ENCODE measurements around the gene CPVL.
"Not testable (repeated sequence)": the region's sequence is repeated elsewhere in the genome, so short reads cannot be mapped to it uniquely, and the experiment has no call there.

Gene CPVL

GRCh38 chr7:29093091-29093490, 53.2 kb downstream of the CPVL start:
- DNase-seq (ENCODE audit: low read depth in 2 of 3, low spot score in 1 of 3), result not testable (repeated sequence)

DNA sequence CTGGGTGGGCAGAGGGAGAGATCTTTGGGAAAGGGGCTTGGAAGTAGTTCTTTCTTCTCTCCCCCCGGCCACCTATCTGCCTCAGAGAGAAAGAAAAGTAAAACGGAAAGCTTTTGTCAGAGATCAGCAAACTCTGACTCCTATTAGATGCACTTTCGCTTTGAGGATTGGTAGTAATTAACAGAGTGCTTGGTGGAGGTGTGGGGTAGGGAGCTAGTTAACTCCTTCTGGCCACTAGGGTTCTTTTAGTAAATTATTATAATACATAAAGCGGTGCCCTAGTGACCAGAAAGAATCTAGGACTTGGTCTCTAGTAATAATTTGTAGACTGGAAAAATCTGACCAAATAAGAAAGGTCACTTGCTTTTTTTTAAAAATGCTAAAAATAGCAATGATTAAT, 54.6 kb downstream of the CPVL start:
- DNase-seq (ENCODE audit: low read depth in 2 of 3, low spot score in 1 of 3), result peak in 1 of 3 donors; percentile 6

DNA sequence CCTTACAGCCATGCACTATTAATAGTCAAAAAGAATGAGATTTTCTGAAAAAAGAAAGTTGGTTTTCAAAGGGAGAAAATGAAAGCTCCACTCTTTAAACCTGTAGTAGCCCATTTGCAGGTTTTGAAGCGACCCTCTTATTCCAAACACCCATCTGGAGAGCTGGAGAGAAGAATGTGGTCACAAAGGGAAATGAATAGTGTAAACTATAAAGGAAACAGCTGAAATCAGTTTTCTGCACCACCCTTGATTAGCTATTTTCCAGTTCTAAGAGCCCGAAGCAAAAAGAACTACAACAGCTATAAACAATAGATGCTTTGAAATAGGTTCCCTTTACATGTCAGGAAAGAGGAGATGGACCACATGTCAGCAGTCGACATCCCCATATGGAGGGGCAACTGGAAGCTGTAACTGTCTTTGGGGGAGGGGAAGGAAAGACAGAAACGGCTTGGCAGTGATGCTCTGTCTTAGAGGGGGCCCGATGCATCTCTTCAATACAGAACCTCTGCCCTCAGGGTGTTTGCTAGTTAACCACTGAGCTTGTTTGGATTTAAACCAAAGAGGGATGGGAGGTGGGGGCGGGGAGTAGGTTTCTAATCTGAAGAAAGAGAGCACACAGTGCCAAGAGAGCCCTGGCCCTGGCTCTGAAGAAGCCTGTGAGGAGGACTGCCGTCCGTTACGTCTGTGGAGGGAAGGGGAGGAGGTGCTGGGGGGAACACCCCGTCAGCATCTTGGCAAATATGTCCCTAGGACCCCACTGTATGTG, 55.3 kb downstream of the CPVL start:
- DNase-seq (ENCODE audit: low read depth in 2 of 3, low spot score in 1 of 3), result no peak

- DNase-seq (ENCODE audit: low read depth in 2 of 3, low spot score in 1 of 3), result no peak
Measured at GRCh38 chr7:29090151-29090805, 56.1 kb downstream of the CPVL start.

DNA sequence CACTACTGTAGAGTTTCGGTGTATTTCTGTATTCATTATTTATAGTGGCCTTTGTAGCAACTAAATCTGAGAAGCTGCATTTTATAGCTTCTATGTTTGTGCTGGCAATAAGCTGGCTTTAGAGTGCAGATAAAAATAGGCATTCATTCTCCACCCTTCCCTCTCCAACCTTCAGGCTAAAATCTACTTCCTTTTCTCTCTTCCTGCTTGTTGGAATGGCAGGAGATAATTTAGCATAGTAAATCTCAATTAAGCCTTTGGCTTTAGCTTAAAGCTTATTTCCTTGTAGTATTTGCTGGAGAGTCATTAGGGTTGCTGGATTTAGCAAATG, 58.5 kb downstream of the CPVL start:
- no peak for DNase-seq (ENCODE audit: low read depth in 2 of 3, low spot score in 1 of 3)

GRCh38 chr7:29086545-29086944, 59.8 kb downstream of the CPVL start:
- DNase-seq (ENCODE audit: low read depth in 2 of 3, low spot score in 1 of 3), result no peak

DNA sequence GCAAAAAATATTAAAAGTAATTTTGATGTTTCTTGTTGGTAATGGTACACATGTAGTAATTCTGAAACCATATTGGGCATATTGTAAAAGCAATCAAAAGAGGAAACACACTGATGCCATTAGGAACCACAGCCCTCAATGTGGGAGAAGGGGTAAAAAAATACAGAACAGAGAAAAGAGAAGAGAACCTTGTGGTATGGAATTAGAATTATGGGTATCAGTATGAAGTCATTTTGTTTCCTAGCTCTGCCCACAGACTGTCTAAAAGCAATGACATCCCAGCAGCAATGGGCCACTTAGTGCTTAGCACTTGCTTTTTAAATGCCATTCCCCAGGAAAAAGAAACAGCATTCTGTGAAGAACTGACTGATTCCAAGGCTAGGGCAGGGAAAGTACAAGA, 61.5 kb downstream of the CPVL start:
- DNase-seq (ENCODE audit: low read depth in 2 of 3, low spot score in 1 of 3), result no peak

DNA sequence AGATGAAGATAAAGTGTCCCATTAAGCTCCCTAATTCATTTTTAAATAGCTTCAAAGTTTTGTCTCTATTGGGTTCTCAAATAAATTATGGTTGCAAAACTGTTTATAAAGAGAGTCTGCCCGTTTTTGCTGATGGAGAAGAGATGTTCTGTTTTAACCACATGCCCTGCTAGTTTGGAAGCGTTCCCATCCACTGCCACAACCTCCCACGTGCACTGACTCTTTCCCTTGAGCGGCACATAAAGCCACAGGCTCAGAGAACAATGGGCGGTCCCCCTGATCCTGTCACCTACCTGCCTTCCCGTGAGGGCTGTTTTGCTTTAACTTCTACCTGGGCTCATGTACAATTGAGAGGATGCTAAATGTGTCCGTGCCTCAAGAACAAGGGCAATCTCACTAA, 65.5 kb downstream of the CPVL start:
- no peak for DNase-seq (ENCODE audit: low read depth in 2 of 3, low spot score in 1 of 3)

DNA sequence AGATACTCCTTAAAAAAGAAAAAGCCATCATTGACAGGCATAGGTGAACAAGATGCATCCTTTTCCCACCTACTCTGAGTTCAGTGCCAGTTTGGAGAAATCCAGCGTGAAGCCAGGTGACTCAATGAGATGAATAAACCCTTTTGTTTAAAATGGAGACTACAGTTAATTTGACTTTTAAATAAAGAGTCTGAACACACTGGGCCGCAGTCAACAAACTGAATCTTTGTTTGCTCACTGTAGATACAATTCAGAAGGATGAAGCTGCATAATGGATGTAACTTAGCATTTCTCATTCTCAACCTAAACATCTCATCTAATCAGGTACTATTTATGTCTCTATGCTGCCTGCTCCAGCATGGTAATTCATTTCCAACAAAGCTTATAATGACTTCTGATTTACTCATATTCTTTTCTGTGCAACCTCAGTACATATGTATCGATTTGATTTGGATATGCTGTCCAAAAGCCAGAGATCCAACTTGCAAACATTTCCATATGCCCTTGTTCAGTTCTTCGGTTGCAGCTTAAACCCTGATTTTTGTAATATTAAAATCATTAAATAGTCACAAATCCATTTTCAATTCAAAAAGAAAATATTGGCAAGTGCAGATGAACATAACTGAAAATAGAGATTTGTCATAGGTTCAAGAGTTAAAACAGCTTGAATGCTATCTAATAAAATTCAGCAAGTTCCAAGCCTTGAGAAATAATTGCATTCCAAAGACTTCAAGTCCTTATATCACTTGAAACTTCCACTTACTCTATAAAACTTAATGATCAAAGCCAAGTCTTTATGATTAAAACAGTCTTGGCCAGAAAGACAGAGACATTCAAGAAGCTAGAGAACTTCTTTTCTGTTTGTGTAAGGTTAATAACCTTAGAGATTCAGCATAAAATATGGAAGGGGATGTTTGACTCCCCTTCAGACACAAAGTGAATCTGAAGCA, 67.8 kb downstream of the CPVL start:
- DNase-seq (ENCODE audit: low read depth in 2 of 3, low spot score in 1 of 3), result no peak

- no peak for DNase-seq (ENCODE audit: low read depth in 2 of 3, low spot score in 1 of 3)
Measured at GRCh38 chr7:29077854-29078253, 68.5 kb downstream of the CPVL start.

- no peak for DNase-seq (ENCODE audit: low read depth in 2 of 3, low spot score in 1 of 3)
Measured at GRCh38 chr7:29077176-29077575, 69.2 kb downstream of the CPVL start.

GRCh38 chr7:29076631-29077030, 69.7 kb downstream of the CPVL start:
- DNase-seq (ENCODE audit: low read depth in 2 of 3, low spot score in 1 of 3), result no peak

DNA sequence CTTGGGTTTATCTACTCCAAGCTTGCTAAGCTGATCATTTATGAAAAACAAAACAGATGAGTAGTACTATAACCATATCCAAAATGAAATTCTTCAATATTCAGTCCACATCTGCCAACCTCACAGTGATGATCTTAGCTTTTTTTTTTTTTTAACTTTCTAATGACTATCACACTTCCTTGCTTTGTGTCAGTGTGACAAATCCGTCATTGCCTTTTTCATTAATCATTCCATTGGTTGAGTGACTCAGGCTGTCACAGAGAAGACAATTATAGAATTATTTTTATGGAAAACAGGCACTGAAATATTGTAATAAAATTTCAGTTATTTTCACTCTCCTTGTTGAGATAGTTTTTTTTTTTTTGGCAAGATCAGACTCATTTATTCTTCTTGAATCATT, 70.7 kb downstream of the CPVL start:
- DNase-seq (ENCODE audit: low read depth in 2 of 3, low spot score in 1 of 3), result no peak

DNA sequence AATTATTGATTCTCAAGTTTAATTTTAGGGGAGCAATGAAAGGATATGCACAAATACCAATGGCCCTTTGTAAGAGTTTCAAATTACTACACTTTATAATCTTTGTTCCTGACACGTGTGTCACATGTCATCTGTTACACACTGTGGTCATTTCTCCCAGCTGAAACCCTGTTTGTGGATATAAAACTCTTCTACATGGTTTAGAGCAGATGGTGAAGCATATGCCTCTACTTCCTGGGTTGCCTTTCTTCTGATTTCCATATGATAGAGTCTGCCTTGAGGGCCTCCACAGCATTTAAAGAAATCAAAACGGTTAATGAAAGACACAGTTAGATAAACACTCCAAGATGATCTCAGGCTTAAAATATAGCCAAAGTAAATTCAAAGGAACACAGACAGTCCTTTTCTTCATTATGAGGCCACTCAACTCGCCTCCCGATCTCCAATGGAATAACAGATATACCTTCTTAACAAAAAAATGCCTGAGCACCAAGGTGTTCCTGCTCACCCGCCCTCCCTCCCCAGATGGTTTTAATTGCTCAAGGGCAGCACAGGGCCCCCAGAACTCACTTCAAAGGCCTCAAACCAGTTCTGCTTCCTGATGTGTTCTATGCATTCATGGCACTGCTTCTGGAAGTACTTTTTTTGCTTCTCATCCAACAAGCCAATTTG, 75.0 kb downstream of the CPVL start:
- DNase-seq (ENCODE audit: low read depth in 2 of 3, low spot score in 1 of 3), result no peak

DNA sequence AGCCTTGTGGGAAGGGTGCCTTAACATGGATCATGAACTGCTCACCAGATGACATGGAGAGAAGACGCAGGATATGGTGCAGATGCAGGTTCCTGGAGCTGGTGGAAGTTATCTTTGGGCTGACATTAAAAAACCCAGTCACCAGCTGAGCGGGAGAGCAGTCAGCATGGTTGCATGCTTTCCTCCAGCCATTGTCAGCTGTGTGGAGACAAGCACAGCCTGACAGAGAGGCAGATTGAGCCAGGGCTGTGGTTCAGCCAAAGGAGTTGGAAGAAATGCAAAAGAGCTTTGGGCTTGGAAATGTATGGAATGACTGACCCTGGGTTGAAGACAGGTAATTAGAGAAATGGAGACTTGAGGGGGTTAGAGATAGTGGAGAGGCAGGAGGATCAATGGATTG, 79.7 kb downstream of the CPVL start:
- DNase-seq (ENCODE audit: low read depth in 2 of 3, low spot score in 1 of 3), result no peak

DNA sequence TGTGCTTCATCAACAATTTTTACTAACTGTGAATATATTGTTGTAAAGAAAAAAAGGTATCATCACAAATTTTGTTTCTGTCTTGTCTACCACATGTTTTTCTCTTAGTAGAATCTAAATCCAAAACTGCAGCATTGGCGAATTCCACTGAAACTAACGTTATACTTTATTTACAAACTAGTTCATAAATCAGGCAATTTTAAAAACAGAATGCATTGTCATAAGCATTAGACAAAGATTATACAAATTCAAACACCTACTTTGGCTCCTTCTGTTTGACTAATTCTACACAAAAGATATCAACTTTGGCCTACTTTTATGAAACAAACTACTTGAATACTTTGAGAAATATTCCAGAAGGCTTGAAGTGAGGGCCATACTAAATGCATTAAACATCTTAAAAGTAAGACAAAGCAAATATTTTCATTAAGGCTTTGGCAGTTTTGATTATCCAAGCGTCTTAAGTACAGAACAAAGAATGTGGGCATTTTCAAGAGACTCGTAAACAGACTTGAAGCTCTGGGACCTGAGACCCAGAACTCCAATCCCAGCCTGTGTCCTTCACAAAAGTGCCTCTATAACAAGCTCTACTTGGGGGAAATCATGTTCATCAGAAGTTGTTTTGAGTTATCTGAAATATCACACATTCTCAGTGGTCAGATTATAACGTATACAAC, 81.0 kb downstream of the CPVL start:
- no peak for DNase-seq (ENCODE audit: low read depth in 2 of 3, low spot score in 1 of 3)

DNA sequence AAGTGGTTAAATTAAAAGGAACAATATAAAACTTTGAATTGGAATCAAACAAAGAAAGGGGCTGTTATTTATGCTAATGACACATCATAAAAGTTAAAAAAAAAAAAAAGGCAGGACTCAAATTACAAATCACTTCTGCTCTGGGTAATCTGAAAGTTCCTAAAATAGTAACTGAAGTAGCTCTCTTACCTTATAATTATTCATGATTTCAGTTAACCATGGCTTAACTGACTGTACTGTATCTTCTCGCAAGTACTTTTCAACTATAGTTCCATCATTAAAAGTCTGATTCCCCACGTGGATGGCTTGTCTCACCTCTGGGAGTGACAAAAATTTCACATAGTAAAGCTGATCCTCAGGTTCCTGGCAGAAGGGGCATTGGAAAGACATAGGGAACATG, 82.5 kb downstream of the CPVL start:
- no peak for DNase-seq (ENCODE audit: low read depth in 2 of 3, low spot score in 1 of 3)

DNA sequence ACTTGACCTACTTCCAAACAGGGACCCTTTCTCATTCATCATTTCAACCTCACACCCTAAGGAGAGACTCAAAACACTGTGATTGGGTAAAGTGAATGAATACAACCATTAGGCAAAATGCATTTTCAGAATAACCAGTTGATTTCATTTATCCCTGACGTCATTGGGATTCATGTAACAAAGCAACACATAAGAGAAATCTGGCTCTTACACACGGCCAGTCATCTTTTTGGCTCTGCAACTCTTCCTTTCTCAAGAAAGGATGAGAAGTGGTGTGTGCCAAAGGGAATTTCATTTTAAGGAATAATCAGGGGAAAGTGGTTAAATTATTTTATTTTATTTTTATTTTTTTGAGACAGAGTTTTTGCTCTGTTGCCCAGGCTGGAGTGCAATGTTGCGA, 83.1 kb downstream of the CPVL start:
- DNase-seq (ENCODE audit: low read depth in 2 of 3, low spot score in 1 of 3), result no peak

GRCh38 chr7:29053105-29053872, 93.0 kb downstream of the CPVL start:
- no peak for DNase-seq (ENCODE audit: low read depth in 2 of 3, low spot score in 1 of 3)

DNA sequence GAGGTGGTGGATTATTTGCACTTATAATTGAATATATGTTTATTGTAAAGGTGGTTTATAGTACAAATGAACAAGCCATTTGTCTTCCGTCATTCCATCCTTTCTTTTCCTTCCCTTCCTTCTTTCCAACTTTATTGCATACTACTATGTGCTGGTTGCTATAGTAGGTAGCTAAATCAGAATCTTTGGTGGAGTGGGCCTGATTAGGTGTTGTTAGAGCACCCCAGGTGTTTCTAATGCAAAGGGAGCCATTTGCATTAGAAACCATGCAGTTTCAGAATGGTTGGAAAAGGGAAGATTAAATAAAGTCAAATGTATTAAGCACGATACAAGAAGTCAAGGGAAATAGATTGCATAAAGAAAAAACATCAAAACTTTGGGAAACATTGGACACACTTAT, 99.4 kb downstream of the CPVL start:
- no peak for DNase-seq (ENCODE audit: low read depth in 2 of 3, low spot score in 1 of 3)

All from stimulated activated CD4-positive, alpha-beta T cell treated with anti-CD3 and anti-CD28 coated beads, Interleukin-12 subunit alpha, Interleukin-12 subunit beta, amount 100 ng/mL, for 48 hours (primary cell).